HepG2 (cell line): ENCODE data around the gene CLIC3. TPM values are rescaled to one million over a fixed set of nuclear protein-coding genes. Genes with fewer than 3 reads are reported as not detected.
A peak's percentile ranks its signal among the peaks of the same experiment; 100 is the strongest.

ENCODE experiments used
- PHF5A ChIP-seq: IDR thresholded peaks from one replicate; pipeline ENCODE4 v1.6.1; 2018; ENCODE audit warnings: low read depth, missing genetic modification reagents; ENCODE audit not compliant: unreplicated experiment
- SMAD1 ChIP-seq: sonication (generic); formaldehyde crosslinking; IDR thresholded peaks from 2 replicates; pipeline ENCODE4 v1.4.0; 2020; ENCODE audit warnings: missing genetic modification reagents, low read depth, mild to moderate bottlenecking, borderline replicate concordance
- TEAD3 ChIP-seq: optimal IDR thresholded peaks from 2 replicates; pipeline ENCODE3; 2016; ENCODE audit warnings: borderline replicate concordance
- ZNF674 ChIP-seq: sonication (generic); formaldehyde crosslinking; IDR thresholded peaks from 2 replicates; pipeline ENCODE4 v1.5.0; 2020; ENCODE audit warnings: low read depth, mild to moderate bottlenecking, missing genetic modification reagents
- polyA plus RNA-seq, 8 experiments: library from polyadenylated mRNA; depleted of rRNA in 3 of 8; stranded (reverse) in 7 of 8; unstranded in 1 of 8; fragments of >200 nt; fragmentation: Illumina TruSeq in 4 of 8; extraction: Trizol in 4 of 8; gene quantifications; 2 replicates each; pipeline versions ENCODE4 v1.2.1 to v1.2.3, GENCODE V29; 2011 to 2016; ENCODE audit warnings: low read depth in 4 of 8, missing spikeins in 1 of 8, mixed read lengths in 1 of 8; ENCODE audit not compliant: insufficient read depth in 1 of 8
- total RNA-seq, 5 experiments: library from RNA; depleted of rRNA; stranded (reverse); fragments of >200 nt; fragmentation: Illumina TruSeq; extraction: Trizol; gene quantifications; 2 replicates each; pipeline ENCODE4 v1.2.3, GENCODE V29; 2016; ENCODE audit warnings: low read depth in 1 of 5
- TF ChIP-seq, protein P1 (sequence below): sonication (generic); formaldehyde crosslinking; IDR thresholded peaks from 2 replicates; pipeline ENCODE4 v1.4.0; 2020; ENCODE audit warnings: low read depth, missing genetic modification reagents
- TF ChIP-seq, protein P2 (sequence below), 2 experiments: sonication (generic) in 1 of 2; formaldehyde crosslinking in 1 of 2; IDR thresholded peaks; 2 replicates each; pipeline versions ENCODE4 v1.4.0 to v1.6.1; 2016 to 2020; ENCODE audit warnings: borderline replicate concordance in 1 of 2, low read depth in 1 of 2, mild to moderate bottlenecking in 1 of 2, missing genetic modification reagents in 1 of 2
- TF ChIP-seq, protein P3 (sequence below): sonication (generic); formaldehyde crosslinking; IDR thresholded peaks from 2 replicates; pipeline ENCODE4 v1.5.0; 2020; ENCODE audit warnings: missing genetic modification reagents

CLIC3 gene
- total and polyA plus RNA-seq, 2 of the 13 experiments (the other 11 are each of a cell fraction or from before 2014, with no cell fraction given) = 0.51 to 1.5 TPM

DNA sequence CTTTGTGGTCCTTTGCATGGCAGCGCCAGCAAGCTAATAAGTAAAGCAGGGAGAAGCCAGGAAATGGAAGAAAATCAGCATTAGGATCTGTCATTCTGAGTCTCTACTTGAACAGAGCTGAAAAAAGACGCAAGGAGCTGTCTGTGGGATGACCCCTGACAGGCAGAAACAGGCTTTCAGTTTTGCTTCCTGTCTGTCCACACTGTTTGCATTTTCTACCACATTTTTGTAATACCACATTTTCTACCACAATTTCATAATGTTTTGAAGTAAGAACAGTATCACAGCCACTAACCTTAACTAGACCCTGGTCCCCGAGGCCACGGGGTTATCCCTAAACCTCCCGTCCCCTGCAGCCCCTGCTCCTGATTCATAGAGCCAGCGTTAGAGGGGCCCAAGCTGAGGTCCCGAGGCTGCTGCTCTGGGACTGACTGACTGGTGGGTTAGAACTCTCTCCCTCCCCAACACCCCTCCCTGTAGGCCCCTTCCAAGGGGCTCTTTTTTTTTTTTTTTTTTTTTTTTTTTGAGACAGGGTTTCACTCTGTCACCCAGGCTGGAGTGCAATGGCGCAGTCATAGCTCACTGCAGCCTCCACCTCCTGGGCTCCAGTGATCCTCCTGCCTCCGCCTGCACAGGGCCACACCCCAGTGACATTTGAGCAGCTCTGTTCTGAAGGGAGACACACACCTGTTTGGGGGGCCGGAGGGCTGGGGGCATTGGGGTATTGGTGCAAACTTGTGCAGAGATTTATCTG lies 4.0 kb upstream of the CLIC3 start (continued):
- TF ChIP-seq, protein P1, sequence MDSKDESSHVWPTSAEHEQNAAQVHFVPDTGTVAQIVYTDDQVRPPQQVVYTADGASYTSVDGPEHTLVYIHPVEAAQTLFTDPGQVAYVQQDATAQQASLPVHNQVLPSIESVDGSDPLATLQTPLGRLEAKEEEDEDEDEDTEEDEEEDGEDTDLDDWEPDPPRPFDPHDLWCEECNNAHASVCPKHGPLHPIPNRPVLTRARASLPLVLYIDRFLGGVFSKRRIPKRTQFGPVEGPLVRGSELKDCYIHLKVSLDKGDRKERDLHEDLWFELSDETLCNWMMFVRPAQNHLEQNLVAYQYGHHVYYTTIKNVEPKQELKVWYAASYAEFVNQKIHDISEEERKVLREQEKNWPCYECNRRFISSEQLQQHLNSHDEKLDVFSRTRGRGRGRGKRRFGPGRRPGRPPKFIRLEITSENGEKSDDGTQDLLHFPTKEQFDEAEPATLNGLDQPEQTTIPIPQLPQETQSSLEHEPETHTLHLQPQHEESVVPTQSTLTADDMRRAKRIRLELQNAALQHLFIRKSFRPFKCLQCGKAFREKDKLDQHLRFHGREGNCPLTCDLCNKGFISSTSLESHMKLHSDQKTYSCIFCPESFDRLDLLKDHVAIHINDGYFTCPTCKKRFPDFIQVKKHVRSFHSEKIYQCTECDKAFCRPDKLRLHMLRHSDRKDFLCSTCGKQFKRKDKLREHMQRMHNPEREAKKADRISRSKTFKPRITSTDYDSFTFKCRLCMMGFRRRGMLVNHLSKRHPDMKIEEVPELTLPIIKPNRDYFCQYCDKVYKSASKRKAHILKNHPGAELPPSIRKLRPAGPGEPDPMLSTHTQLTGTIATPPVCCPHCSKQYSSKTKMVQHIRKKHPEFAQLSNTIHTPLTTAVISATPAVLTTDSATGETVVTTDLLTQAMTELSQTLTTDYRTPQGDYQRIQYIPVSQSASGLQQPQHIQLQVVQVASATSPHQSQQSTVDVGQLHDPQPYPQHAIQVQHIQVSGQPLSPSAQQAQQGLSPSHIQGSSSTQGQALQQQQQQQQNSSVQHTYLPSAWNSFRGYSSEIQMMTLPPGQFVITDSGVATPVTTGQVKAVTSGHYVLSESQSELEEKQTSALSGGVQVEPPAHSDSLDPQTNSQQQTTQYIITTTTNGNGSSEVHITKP (CRISPR knock-in tag) = no peak
- TF ChIP-seq PHF5A (no peak), TEAD3 (CRISPR knock-in tag) (peak; percentile 49), ZNF674 (CRISPR knock-in tag) (no peak), SMAD1 (CRISPR knock-in tag) (no peak)
- TF ChIP-seq, protein P2, sequence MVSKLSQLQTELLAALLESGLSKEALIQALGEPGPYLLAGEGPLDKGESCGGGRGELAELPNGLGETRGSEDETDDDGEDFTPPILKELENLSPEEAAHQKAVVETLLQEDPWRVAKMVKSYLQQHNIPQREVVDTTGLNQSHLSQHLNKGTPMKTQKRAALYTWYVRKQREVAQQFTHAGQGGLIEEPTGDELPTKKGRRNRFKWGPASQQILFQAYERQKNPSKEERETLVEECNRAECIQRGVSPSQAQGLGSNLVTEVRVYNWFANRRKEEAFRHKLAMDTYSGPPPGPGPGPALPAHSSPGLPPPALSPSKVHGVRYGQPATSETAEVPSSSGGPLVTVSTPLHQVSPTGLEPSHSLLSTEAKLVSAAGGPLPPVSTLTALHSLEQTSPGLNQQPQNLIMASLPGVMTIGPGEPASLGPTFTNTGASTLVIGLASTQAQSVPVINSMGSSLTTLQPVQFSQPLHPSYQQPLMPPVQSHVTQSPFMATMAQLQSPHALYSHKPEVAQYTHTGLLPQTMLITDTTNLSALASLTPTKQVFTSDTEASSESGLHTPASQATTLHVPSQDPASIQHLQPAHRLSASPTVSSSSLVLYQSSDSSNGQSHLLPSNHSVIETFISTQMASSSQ (IDR thresholded peaks at IDR 0.05; ENCODE audit: low read depth) = no peak
- TF ChIP-seq, protein P2 (CRISPR knock-in tag; IDR thresholded peaks at IDR 0.05; ENCODE audit: borderline replicate concordance) = no peak
- TF ChIP-seq, protein P3, sequence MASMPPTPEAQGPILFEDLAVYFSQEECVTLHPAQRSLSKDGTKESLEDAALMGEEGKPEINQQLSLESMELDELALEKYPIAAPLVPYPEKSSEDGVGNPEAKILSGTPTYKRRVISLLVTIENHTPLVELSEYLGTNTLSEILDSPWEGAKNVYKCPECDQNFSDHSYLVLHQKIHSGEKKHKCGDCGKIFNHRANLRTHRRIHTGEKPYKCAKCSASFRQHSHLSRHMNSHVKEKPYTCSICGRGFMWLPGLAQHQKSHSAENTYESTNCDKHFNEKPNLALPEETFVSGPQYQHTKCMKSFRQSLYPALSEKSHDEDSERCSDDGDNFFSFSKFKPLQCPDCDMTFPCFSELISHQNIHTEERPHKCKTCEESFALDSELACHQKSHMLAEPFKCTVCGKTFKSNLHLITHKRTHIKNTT (CRISPR knock-in tag) = no peak
